Anterior cingulate cortex (tissue), 58 donors: ENCODE results near the gene MARCHF7.

Experiments used
- DNase-seq, 58 donors: peaks; one replicate each; lab custom pipeline; 2025; lab: John Stamatoyannopoulos, UW

MARCHF7 gene

DNA sequence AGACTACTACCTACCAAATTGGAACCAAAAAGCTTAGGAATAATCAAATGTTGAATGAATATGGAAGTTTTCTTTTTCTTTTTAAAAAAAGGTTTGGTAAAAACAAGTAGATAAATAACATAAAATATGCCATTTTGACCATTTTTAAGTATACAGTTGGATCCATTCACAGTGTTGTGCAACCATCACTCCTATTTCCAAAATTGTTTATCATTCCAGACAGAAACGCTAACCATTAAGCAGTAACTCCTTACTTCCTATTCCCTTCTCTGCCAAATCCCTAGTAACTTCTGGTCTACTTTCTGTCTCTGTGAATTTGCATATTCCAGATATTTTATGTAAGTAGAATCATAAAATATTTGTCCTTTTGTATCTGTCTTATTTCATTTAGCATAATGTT lies 45.9 kb downstream of the MARCHF7 start:
- DNase-seq = no peak

GRCh38 chr2:159758686-159759085 lies 46.4 kb downstream of the MARCHF7 start:
- DNase-seq = no peak

GRCh38 chr2:159759577-159759976 lies 47.3 kb downstream of the MARCHF7 start:
- no peak for DNase-seq

GRCh38 chr2:159760326-159760725 lies 48.0 kb downstream of the MARCHF7 start:
- no peak for DNase-seq

- peak in 9 of 58 donors; percentile 2 to 32 (median 7) for DNase-seq
Measured at GRCh38 chr2:159762075-159762474, 49.8 kb downstream of the MARCHF7 start.
